ENCODE results near the gene MT1F. TPM values are rescaled to one million over a fixed set of nuclear protein-coding genes. Genes with fewer than 3 reads are reported as not detected.

The MT1F gene
- total and polyA plus RNA-seq, 9 of the 15 experiments (the other 6 are each of a cell fraction or from before 2014, with no cell fraction given), result 0.18 to 0.68 (median 0.29) TPM; not detected in 5

DNA sequence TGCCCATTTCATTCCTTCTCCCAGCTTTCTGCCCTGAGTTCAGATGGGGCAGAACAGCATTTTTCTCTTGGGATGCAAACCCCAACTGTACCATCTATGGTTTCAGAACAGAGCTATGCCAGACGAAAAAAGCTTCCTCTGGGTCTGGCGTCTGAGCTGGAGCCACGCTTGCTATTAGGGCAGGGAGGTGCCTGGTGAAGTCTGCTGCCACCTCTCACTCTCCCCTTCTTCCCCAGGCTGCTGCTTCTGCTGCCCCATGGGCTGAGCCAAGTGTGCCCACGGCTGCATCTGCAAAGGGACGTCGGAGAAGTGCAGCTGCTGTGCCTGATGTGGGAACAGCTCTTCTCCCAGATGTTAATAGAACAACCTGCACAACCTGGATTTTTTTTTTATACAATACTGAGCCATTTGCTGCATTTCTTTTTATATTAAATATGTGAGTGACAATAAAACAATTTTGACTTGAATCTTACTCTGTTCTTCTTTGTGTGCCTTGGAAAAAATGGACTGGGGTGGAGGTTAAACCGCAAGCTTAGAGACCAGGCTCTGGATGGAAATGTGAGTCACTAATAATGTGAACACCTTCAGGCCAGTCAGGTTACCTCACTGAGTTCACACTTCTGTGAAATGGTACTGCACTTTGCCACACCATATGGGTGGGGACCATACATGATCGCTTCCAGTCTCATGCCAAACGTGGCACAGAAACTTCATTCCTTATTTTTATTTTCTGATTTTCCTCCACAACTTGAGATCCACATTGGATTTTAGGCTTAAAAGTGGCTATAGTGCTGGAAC is 20.9 kb upstream of the MT1F start:
- intact Hi-C loops (cut with micrococcal nuclease) (no loop called here), in situ Hi-C loops (cut with MboI) (no loop called here)
- 1% methylated on average over 9 of the region's 9 CpGs for WGBS (ENCODE audit: insufficient coverage, low coverage, missing lambda C conversion rate)
- no peak overlapping the region for H3K4me3 ChIP-seq
- ChIA-PET POLR2A (interaction anchor here (0.6 kb wide), 2 partner anchors 28 to 280 kb away, joined by 3 read pairs; no protein-coding TSS in a partner anchor), CTCF (ENCODE audit: low intra/inter-chr PET ratio) (no interaction called here)
- DNase-seq (ENCODE audit: extremely low read depth in 1 of 4, low spot score in 3 of 4) (no peak), ATAC-seq (no peak), FAIRE-seq (no peak)
- H3K4me1 ChIP-seq (replicated peaks in 1 of 2; ENCODE audit: control insufficient read depth in 2 of 2, insufficient read depth in 2 of 2, low read length in 2 of 2), result peaks cover 0 to 23% of the 10 kb centered on the region in 2 experiments; a peak in 2 of 5 replicates
- no peak overlapping the region for H3K4me2 ChIP-seq (ENCODE audit: insufficient read depth, low read length)
- H3K9me3 ChIP-seq (replicated peaks; ENCODE audit: control insufficient read depth, insufficient read depth, low read depth, low read length), result no peaks in the 10 kb centered on the region
- no peaks in the 10 kb centered on the region for H3K79me2 ChIP-seq (ENCODE audit: control insufficient read depth, insufficient read depth, low read length)
- H3K27me3 ChIP-seq (ENCODE audit: control insufficient read depth in 2 of 2, insufficient read depth in 2 of 2, low read length in 2 of 2), result peaks cover 44 to 76% of the 10 kb centered on the region in 2 experiments
- H3K9ac ChIP-seq (ENCODE audit: insufficient read depth in 1 of 2, low read depth in 2 of 2, low read length in 2 of 2), result no peak overlapping the region
- H3K27ac ChIP-seq (ENCODE audit: extremely low read depth, low read depth, low read length), result no peak overlapping the region
- no TSS peak for BruUV-seq (replicated peaks)
- no peaks in the 10 kb centered on the region for H3K36me3 ChIP-seq (ENCODE audit: control insufficient read depth, insufficient read depth, low read length)
- H2AFZ ChIP-seq (ENCODE audit: low read depth, low read length), result no peak overlapping the region
- H4K20me1 ChIP-seq (replicated peaks; ENCODE audit: control insufficient read depth, insufficient read depth, low read length), result 0 out of 2 replicates have a peak, but pooled peaks cover 7% of the 10 kb centered on the region
- no peaks in the 10 kb centered on the region for H3K9me1 ChIP-seq (ENCODE audit: control insufficient read depth, insufficient read depth, low read length)
- TF ChIP-seq TCF3 (CRISPR knock-in tag; IDR thresholded peaks at IDR 0.05) (no peak), SMARCA5 (IDR thresholded peaks at IDR 0.05) (no peak), ZFP30 (CRISPR knock-in tag; IDR thresholded peaks at IDR 0.05; ENCODE audit: borderline replicate concordance) (no peak), PTRF (tag; IDR thresholded peaks at IDR 0.05) (no peak), KLF6 (CRISPR knock-in tag; IDR thresholded peaks at IDR 0.05; ENCODE audit: borderline replicate concordance) (no peak), MCM5 (IDR thresholded peaks at IDR 0.05; ENCODE audit: low read depth) (no peak), GATAD2A (IDR thresholded peaks at IDR 0.05) (no peak), MECOM (CRISPR knock-in tag; IDR thresholded peaks at IDR 0.05) (no peak), ZNF354B (CRISPR knock-in tag; IDR thresholded peaks at IDR 0.05) (no peak), TAF9B (IDR thresholded peaks at IDR 0.05; ENCODE audit: partially characterized antibody) (no peak), ZNF143 (CRISPR knock-in tag; IDR thresholded peaks at IDR 0.05) (no peak), SMARCA4 (IDR thresholded peaks at IDR 0.05) (no peak)
- TF ChIP-seq, protein P1, sequence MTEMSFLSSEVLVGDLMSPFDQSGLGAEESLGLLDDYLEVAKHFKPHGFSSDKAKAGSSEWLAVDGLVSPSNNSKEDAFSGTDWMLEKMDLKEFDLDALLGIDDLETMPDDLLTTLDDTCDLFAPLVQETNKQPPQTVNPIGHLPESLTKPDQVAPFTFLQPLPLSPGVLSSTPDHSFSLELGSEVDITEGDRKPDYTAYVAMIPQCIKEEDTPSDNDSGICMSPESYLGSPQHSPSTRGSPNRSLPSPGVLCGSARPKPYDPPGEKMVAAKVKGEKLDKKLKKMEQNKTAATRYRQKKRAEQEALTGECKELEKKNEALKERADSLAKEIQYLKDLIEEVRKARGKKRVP (CRISPR knock-in tag; IDR thresholded peaks at IDR 0.05), result no peak
- TF ChIP-seq, protein P2, sequence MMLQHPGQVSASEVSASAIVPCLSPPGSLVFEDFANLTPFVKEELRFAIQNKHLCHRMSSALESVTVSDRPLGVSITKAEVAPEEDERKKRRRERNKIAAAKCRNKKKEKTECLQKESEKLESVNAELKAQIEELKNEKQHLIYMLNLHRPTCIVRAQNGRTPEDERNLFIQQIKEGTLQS (IDR thresholded peaks at IDR 0.05), result no peak
- TF ChIP-seq, protein P2 (CRISPR knock-in tag; conservative IDR thresholded peaks at IDR 0.05), result no peak
- TF ChIP-seq, protein P3, sequence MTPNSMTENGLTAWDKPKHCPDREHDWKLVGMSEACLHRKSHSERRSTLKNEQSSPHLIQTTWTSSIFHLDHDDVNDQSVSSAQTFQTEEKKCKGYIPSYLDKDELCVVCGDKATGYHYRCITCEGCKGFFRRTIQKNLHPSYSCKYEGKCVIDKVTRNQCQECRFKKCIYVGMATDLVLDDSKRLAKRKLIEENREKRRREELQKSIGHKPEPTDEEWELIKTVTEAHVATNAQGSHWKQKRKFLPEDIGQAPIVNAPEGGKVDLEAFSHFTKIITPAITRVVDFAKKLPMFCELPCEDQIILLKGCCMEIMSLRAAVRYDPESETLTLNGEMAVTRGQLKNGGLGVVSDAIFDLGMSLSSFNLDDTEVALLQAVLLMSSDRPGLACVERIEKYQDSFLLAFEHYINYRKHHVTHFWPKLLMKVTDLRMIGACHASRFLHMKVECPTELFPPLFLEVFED (CRISPR knock-in tag; conservative IDR thresholded peaks at IDR 0.05), result no peak
- TF ChIP-seq, protein P4, sequence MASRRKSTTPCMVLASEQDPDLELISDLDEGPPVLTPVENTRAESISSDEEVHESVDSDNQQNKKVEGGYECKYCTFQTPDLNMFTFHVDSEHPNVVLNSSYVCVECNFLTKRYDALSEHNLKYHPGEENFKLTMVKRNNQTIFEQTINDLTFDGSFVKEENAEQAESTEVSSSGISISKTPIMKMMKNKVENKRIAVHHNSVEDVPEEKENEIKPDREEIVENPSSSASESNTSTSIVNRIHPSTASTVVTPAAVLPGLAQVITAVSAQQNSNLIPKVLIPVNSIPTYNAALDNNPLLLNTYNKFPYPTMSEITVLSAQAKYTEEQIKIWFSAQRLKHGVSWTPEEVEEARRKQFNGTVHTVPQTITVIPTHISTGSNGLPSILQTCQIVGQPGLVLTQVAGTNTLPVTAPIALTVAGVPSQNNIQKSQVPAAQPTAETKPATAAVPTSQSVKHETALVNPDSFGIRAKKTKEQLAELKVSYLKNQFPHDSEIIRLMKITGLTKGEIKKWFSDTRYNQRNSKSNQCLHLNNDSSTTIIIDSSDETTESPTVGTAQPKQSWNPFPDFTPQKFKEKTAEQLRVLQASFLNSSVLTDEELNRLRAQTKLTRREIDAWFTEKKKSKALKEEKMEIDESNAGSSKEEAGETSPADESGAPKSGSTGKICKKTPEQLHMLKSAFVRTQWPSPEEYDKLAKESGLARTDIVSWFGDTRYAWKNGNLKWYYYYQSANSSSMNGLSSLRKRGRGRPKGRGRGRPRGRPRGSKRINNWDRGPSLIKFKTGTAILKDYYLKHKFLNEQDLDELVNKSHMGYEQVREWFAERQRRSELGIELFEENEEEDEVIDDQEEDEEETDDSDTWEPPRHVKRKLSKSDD (conservative IDR thresholded peaks at IDR 0.05; ENCODE audit: low read length), result no peak
